HG03457 (cell line): ENCODE results near the gene CDH5.

Experiments
- ATAC-seq: cut with Tn5 transposase; IDR thresholded peaks from one replicate; pipeline ENCODE4 v1.9.1; 2021; ENCODE audit warnings: moderate number of reproducible peaks; ENCODE audit not compliant: unreplicated experiment

The CDH5 gene

DNA sequence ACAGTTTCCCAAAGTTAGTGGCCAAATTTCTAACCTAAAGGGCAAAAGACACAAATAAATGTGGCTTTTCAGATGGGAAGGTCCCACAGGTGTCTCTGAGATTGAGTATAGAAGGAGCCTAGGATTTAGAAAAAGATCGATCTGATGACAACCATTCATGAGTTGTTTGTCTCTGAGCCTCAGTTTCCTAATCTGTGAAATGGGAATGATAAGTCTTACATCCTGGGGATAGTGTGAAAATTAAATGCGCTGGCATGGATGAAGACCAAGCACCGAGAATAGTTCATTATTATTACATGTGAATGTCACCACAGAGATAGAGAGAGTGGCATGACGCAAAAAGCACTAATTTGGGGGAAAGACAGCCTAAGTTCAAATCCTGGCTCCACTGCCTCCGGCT is 7.2 kb downstream of the CDH5 start:
- ATAC-seq = no peak

DNA sequence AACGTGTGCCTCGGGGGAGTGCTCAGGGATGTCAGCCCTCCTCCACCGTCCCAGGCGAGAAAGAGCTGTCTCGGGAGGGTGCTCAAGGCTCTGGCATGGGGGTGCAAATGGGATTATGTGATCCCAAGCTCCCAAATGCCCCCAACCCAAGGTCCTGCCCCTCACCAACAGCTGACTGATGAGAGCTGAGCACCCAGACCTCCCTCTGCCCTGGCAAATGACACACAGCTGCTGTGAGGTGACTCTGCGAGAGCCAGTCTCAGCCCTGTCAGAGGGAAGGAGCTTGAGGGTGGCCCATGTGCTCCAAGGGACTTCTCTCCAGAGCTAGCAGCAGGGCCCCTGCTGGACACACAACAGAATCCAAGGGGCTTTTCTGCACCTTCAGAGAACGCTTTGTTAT is 7.7 kb downstream of the CDH5 start:
- no peak for ATAC-seq

DNA sequence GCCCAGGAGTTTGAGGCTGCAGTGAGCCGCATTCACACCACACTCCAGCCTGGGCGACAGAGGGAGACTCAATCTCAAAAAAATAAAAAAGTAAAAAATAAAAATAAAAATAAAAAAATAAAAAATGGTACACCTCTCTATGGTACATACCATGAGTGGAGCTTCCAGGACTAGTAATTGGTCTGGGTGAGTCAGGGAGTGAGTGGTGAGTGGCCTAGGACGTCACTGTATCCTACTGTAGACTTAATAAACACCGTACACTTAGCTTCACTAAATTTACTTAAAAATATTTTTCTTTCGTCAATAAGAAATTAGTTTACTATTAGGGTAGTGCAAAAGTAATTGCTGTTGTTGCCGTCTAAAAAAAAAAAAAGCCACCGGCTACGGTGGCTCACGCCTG is 9.0 kb downstream of the CDH5 start:
- no peak for ATAC-seq

DNA sequence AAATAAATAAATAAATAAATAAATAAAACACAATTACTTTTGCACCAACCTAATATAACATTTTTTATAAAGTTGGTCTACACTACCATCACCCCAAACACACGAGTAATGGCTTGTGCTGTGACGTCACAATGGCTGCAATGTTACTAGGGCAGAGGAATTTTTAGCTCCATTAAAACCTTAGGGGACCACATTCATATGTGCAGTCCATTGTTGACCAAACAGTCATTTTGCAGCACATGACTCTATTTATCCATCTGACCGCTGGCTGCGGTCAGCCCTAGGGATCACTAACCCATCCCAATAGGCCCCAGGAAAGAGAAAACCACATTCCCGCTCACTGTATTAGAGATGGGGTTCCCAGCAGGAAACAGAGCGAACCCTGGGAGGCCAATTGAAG is 9.6 kb downstream of the CDH5 start:
- ATAC-seq = no peak

DNA sequence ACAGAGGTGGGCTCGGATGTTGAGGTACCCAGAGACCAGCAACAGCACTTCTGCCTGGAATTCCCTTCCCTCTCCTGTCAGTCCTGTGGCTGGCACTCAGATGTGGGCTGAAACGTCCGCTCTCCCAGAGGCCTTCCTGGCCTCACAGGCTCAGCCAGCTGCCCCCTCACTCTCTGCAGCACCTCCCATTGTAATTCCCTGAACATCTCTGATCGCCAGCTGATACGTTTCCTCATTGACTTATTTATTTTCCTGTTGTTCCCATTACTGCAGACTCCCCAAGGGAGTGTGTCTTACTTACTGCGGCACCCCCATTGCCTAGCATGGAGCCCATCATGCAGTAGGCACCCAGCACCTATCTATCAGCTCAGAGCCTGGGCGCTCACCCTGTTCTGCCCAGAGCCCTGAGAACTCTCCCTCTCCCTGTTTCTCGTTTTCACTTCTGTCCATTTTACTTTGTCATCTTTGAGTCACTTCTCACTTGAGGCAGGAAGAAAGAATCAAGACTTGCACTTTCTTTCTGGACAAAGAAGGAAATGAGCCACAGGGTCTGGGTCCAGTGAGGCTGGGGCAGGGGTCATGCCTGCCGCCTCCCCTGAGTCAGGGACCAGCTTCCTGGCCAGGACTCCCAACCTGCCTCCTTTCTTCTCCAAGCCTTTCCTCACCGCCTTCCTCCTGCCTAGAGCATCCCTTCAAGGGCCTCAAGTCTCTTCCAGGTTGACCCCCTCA is 10.2 kb downstream of the CDH5 start:
- no peak for ATAC-seq

DNA sequence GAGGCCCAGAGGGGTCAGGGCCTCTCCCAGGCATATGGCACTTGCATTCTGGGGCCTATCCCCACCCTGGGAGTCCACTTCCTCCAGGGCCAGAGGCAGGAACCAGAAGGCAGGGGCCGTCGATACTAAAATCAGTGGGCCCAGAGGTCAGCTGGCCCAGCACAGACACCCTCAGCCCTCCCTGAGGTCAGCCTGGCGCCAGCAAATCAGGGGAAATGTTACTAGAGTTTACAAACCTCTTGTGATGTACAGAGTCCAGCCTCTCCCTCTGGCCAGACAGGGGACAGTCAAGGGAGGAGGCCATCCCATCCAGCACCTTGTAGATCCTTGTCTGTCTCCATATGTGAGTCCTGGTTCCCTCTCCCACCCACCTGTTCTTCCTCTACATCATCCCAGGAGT is 10.8 kb downstream of the CDH5 start:
- ATAC-seq = no peak

DNA sequence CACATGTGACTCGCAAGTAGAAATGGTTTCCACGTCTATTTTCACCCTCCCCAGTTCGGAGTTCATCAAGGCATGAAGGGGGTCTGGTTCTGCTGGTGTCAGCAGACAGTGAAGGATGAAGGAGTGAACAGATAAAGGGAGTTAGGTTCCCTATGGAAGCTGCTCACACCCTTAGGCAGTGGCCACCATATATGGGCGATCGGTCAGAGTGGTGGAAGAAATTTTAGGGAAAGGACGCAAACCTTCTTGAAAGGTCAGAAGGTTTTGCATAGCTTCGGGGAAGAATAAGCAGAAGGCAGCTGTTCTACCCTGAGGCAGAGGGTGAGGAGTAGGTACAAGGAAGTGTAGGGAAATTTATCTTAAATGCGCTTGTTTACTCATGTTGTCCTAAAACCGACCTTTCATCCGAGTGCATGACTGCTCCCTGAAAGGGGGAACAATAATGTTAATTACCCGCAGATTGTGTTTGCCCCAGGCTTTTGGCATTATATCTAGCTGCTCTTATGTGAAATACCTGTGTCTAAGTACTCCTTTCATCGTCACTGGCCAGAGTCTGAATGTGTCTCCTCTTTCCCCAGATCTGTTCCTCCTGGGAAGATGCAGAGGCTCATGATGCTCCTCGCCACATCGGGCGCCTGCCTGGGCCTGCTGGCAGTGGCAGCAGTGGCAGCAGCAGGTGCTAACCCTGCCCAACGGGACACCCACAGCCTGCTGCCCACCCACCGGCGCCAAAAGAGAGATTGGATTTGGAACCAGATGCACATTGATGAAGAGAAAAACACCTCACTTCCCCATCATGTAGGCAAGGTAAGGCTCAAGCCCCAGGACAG is 12.5 kb downstream of the CDH5 start:
- ATAC-seq = no peak

DNA sequence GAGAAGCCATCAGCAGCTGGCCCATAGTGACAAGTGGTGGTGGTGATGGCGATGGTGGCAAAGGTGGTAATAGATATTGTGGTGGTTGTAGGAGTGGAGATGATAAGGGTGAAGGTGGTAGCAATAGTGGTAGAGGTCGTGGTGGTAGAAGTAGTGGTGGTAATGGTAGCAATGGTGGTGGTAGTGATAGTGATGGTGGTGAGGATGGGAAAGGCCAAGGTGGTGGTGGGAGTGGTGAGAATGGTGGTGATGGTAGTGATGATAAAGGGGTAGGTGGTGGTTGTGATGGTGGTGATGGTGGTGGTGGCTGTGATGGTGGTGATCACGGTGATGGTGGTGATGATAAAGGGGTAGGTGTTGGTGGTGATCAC is 13.1 kb downstream of the CDH5 start:
- no peak for ATAC-seq

DNA sequence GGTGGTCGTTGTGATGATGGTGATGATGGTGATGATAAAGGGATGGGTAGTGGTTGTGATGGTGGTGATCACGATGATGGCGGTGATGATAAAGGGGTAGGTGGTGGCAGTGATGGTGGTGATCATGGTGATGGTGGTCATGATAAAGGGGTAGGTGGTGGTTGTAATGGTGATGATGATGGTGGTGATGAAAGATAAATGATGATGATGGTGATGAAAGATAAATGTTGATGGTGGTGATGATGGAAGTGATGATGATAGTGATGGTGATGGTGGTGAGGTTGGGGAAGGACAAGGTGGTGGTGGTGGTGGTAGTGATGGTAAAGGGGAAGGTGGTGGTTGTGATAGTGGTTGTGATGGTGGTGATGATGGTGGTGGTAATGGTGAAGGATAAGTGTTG is 13.9 kb downstream of the CDH5 start:
- no peak for ATAC-seq

DNA sequence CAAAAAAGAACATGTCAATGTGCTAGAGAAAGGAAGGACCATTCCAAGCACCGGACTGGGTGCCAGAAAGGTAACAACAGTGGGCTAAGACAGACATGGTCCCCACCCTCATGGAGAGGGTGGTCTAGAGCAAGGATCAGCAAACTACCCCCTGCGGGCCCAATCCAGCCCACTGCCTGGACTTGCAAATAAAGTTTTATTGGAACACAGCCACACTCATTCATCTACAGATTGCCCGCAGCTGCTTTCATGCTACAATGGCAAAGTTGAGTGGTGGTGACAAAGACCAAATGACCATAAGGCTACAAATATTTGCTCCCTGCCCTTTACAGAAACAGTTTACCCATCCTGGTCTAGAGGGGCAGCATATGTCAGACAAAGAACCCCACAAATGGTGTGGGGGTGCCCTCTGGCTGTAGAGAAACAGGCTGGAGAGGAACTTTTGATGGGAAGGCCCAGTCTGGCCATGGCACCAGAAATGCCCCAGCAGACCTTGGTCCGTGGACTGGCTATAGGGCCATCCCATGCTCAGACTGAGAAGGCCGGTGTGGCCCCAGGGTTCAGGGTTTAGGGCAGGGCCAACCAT is 15.2 kb downstream of the CDH5 start:
- no peak for ATAC-seq

DNA sequence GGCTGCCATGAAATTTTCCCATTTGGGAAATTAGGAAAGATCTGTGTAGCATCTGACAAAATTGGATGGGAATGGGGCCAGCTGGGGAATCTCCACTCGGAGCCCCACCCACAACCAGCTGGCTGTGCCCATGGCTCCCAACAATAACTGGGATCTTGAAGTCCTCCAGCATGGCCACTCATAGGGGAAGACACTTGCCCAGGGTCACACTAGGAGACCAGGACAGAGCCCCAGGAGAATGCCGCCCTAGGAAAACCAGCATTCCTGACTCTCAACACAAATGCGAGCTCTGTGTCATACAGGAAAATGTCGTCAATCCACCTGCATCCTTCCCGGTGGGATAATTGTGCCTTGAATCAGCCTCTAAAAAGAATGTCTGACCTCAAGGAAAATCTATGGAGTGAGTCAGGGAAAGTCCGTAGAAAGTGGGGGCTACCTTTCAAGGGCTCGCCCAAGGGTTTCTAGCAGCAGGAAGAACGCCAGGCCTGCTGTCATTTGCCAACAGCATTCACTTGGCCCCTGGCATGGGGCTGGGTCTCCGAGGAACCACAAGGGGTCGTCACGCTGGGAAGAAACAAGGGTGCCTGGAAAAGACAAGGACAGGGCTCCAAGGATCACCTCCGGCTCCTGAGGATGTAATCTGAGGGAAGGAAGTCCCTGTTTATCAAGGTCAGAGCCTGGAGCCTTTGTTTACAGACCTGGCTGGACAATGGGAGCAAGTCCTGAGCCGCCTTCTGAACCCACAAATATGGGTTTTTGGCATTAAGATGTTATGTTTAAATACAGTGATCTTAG is 15.9 kb downstream of the CDH5 start:
- no peak for ATAC-seq

DNA sequence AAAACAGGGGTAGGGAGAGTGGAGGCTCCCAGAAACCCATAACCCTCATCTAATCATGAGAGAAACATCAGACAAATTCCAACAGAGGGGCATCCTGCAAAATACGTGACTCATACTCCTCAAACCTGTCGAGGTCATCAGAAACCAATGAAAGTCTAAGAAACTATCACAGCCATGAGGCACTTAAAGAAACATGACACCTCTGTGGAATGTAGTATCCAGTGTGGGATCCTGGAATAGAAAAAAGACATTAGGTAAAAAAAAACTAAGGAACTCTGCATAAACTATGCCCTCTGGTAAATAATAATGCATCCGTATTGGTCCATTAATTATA is 16.4 kb downstream of the CDH5 start:
- ATAC-seq = no peak

DNA sequence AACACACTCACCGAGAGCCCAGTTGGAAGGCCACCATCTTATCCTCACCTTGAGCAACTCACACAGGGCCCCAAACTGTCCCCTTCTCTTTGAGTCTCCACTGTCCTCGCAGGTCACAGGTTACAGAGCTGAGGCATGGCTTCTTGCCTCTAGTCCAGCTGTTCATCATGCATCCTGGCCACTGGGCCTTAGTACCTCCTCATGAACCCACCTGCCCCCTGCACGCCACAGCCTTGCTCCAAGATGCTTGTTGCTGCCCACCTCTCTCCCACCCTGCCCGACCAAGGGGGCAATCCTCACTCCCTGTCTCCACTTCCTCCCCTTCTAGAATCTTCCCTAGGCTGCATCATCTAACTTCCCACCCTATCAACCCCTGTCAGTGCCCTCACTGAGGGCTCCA is 17.1 kb downstream of the CDH5 start:
- ATAC-seq = no peak

DNA sequence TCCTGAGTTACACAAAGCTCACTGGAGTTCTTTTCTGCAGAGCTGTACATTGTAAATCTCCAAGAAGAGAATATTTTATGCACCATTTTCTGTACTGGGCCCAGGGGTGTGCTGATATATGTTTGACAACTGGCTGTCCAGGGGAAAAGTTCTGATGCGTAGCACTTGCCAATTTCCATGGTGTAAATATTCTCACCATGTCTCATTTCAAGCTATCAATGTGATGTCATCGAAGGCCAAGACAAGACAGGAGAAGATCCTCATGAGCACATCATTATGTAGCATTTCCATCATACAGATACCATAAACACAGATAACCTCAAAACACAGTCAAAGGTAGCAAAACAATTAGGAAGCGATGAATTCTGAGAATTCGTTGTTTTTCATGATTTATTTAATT is 18.9 kb downstream of the CDH5 start:
- ATAC-seq = no peak

DNA sequence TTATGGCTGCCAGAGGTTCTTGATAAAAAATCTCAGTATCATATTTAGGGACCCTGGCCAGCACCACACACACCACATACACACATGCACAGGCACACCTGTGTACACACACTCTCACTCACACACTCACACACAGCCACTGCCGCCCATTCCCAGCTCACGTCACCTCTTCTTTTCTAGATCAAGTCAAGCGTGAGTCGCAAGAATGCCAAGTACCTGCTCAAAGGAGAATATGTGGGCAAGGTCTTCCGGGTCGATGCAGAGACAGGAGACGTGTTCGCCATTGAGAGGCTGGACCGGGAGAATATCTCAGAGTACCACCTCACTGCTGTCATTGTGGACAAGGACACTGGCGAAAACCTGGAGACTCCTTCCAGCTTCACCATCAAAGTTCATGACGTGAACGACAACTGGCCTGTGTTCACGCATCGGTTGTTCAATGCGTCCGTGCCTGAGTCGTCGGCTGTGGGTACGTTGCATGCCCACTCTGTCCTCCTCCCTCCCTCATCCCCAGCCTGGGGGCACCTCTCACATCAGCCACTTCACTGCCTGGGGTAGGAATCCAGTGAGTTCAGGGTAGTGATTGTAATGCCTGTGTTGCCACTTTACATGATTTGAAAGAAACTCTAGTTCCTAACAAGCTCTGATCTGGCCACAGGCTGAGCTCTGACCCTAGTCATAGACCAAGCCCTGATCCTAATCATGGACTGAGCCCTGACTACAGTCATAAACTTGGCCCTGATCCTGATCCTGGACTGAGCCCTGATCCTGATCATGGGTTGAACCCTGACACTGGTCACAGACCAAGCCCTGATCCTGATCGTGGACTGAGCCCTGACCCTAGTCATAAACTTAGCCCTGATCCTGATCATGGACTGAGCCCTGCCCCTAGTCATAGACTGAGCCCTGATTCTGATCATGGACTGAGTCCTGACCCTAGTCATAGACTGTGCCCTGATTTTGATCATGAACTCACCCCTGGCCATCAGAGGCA is 20.4 kb downstream of the CDH5 start:
- no peak for ATAC-seq

DNA sequence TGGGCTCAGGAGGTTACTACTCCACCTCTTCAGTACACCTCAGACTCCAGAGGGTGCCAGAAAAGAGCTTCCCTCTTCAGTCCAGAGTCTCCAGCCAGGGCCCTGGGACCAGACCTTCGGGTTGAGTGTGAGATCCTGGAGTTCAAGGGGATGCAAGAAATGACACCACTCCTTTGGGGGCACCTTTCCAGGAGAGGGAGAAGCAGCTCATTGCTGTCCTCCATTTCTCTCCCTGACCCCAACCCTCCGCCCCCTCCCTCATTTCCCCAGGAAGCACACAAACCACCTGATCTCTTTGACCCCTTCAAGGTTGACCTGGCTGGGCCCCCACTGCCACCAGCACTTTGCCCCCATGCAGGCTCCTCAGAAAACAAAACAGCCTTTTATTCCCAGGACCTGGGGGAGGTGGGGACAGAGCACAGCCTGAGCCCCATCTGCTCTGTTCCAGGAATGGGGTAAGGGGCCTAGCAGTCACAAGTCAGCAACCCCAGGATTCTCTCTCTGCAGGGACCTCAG is 21.4 kb downstream of the CDH5 start:
- ATAC-seq = no peak

DNA sequence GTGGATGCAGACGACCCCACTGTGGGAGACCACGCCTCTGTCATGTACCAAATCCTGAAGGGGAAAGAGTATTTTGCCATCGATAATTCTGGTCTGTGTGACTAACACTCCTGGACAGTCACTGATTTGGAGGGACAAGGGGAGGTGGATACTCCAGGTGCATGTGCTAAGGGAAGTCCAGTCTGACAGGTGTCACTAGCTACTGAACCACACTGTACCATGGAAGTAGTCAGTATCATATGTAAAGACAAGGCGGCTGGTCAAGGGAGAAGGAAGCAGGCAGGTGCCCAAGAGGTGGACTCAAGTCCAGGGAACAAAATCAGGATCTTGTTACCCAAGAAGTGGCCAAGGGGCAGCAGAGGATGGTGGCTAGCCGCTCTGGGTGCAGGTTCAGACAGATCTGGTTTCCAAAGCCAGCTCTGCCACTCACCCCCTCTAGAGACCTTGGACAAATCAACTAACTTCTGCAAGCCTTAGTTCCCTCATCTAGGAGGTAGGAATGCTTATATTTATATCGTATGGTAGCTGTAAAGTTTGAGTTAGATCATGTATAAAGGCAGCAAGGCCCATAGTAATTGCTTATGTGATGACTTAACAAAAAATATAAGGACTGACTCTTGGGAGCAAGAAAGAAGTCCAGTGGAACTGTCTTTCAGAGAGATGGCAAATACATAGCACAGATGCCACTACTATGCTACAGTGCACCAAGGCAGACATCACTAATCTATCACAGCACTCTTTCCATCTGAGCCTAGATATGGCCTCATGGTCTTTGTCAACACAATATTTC is 22.1 kb downstream of the CDH5 start:
- ATAC-seq = no peak

DNA sequence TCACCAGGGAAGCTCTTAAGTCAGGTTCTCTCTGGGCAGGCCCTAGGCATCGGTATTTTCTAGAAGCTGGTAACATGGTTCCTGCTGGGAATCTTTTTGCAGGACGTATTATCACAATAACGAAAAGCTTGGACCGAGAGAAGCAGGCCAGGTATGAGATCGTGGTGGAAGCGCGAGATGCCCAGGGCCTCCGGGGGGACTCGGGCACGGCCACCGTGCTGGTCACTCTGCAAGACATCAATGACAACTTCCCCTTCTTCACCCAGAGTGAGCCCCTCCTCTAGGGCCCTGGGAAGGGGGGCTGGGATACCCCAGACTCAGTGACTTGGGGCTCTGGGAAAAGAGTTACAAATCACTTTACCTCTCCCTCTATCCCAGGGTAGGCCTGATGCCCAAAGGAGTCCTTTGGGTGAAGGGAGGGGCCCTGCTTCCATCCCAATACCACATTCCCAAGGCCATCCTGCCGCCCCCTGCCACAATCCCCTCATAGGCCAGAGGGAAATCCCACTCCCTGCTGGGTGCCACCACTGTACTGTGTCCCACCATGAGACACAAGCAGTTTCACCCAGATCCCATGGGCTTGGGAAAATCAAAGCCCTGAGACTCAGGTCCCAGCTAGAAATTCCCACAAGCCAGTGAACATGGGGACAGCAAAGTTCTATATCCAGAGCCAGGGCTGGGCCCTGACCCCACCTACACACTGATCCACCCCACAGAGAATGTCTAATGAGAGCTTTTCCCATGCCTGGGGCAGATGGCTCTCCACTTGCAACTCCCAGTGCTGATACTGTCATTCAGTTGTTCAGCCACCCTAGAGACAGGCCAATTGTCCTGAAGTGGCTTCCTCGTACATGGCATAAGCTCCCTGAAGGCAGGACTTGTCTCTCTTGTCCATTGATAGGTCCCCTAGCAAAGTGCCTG is 23.0 kb downstream of the CDH5 start:
- ATAC-seq = no peak
